ENCODE data around the gene TNRC18. TPM values are rescaled to one million over a fixed set of nuclear protein-coding genes. Genes with fewer than 3 reads are reported as not detected.

The TNRC18 gene
- total and polyA plus RNA-seq, 2 of the 8 experiments (the other 6 are each of a cell fraction or from before 2014, with no cell fraction given) = 1.7 to 8.6 TPM

DNA sequence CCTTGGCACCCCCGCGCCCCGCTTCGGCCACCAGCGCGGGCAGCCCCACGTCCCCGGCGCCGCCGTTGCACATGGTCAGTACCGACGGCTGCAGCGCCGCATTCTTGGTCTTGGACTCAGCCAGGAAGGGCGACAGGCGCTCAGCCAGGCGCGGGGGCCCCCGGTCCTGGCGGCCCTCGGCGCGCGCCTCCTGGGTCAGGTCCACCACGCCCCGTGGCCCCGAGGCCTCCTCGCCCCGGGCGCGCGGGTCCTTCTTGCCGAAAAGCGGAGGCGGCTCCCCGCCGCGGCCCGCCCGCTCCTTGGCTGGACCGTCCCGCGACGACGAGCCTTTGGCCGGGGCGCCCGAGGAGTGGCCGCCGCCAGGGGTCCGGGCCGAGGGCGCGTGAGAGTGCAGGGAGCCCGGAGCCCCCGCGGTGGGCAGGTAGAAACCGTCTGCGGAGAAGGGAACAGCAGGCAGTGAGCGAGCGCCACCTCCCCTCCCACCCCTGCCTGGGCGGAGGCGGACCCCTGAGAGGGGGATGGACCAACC, 34.7 kb downstream of the TNRC18 start:
- no peak overlapping the region for H3K9ac ChIP-seq (replicated peaks in 1 of 4; ENCODE audit: extremely low read depth in 1 of 4, low read depth in 3 of 4, low read length in 3 of 4)
- H4K20me1 ChIP-seq (replicated peaks in 1 of 2; ENCODE audit: control insufficient read depth in 1 of 2, insufficient read depth in 2 of 2, low read length in 2 of 2) = peaks cover 0 to 3% of the 10 kb centered on the region in 2 experiments
- no peak overlapping the region for H2BK5ac ChIP-seq (ENCODE audit: low read depth, low read length)
- H3K27me3 ChIP-seq (replicated peaks in 1 of 4; ENCODE audit: control insufficient read depth in 3 of 4, extremely low read depth in 1 of 4, insufficient read depth in 3 of 4, low read length in 3 of 4) = peaks cover 0 to 6% (median 3%) of the 10 kb centered on the region in 4 experiments; a peak in 3 of 7 replicates
- H3K4me1 ChIP-seq (replicated peaks in 1 of 4; ENCODE audit: control insufficient read depth in 3 of 4, insufficient read depth in 4 of 4, low read length in 3 of 4) = peaks cover 0 to 6% (median 0%) of the 10 kb centered on the region in 4 experiments; a peak in 4 of 7 replicates
- no peaks in the 10 kb centered on the region; the same call in 1 of the 2 replicates for H3K23me2 ChIP-seq (ENCODE audit: low read depth, low read length)
- ChIA-PET POLR2A (ENCODE audit: partially characterized antibody) (no interaction called here), CTCF (ENCODE audit: partially characterized antibody) (interaction anchor here (1.2 kb wide), 1 partner anchor 22 kb away, joined by 4 read pairs; no protein-coding TSS in a partner anchor)
- no peak overlapping the region for H2BK15ac ChIP-seq (ENCODE audit: low read length)
- H3K18ac ChIP-seq (ENCODE audit: extremely low read depth, low read length) = no peak overlapping the region
- FAIRE-seq = no peak
- DNase-seq (ENCODE audit: low read depth in 1 of 2, low spot score in 2 of 2) = peak in 1 of 2 experiments; percentile 66
- H2BK12ac ChIP-seq (ENCODE audit: low read depth, low read length) = no peak overlapping the region
- H3K14ac ChIP-seq (ENCODE audit: insufficient read length) = no peak overlapping the region
- H3K4me2 ChIP-seq (ENCODE audit: insufficient read depth in 1 of 2, low read depth in 2 of 2, low read length in 2 of 2) = peak overlapping the region; percentile 44 to 74; a peak in 3 of 4 replicates
- H3K36me3 ChIP-seq (ENCODE audit: control insufficient read depth in 2 of 4, insufficient read depth in 4 of 4, low read length in 3 of 4) = no peaks in the 10 kb centered on the region
- peak overlapping the region; percentile 25; the same call in 1 of the 2 replicates for H4K8ac ChIP-seq (ENCODE audit: extremely low read depth, insufficient read depth, low read length)
- no peak overlapping the region for H3K4ac ChIP-seq (replicated peaks; ENCODE audit: insufficient read length, low read depth, low read length)
- H3K23ac ChIP-seq (ENCODE audit: insufficient read length) = no peak overlapping the region
- H3K9me3 ChIP-seq (ENCODE audit: insufficient read depth in 2 of 2, low read depth in 1 of 2, low read length in 1 of 2) = no peaks in the 10 kb centered on the region
- 26% methylated on average over 18 of the region's 64 CpGs; no CpG with 5 or more reads in 1 of the 2 experiments for WGBS, 2 experiments (ENCODE audit: extremely low coverage in 1 of 2, insufficient coverage in 1 of 2, insufficient read length in 1 of 2, insufficient replicate concordance in 2 of 2, low coverage in 1 of 2, low lambda C conversion rate in 2 of 2, missing lambda C conversion rate in 1 of 2)
- H3K56ac ChIP-seq (replicated peaks; ENCODE audit: insufficient read length, low read depth, low read length) = no peak overlapping the region
- H2AK5ac ChIP-seq (ENCODE audit: low read depth, low read length) = no peak overlapping the region
- H2BK120ac ChIP-seq (replicated peaks; ENCODE audit: low read depth, low read length) = no peak overlapping the region
- peak overlapping the region; percentile 6 to 57 (median 20); a peak in 6 of 8 replicates for H3K4me3 ChIP-seq (ENCODE audit: extremely low read depth in 1 of 4, insufficient read depth in 2 of 4, low read depth in 3 of 4, low read length in 4 of 4)
- H4K5ac ChIP-seq (ENCODE audit: insufficient read length, low read depth, low read length) = no peak overlapping the region
- H3K79me1 ChIP-seq (ENCODE audit: low read depth, low read length) = no peaks in the 10 kb centered on the region
- H3K27ac ChIP-seq (ENCODE audit: low read depth, low read length) = no peak overlapping the region
- no peak overlapping the region for H4K91ac ChIP-seq (replicated peaks; ENCODE audit: insufficient read length, low read length)
- H3K79me2 ChIP-seq (ENCODE audit: control insufficient read depth in 1 of 2, insufficient read depth in 2 of 2, low read length in 2 of 2) = no peaks in the 10 kb centered on the region
- H2AFZ ChIP-seq (ENCODE audit: low read length) = peak overlapping the region; percentile 9; the same call in 1 of the 2 replicates
- no peak overlapping the region for H2BK20ac ChIP-seq (ENCODE audit: low read length)
- no peak for TF ChIP-seq ASH2L (IDR thresholded peaks at IDR 0.05; ENCODE audit: low read length)
- no peak for TF ChIP-seq CTBP2 (IDR thresholded peaks at IDR 0.05; ENCODE audit: borderline replicate concordance, insufficient read depth, insufficient read length, low read length)
- no peak for TF ChIP-seq BRCA1 (IDR thresholded peaks at IDR 0.05; ENCODE audit: low read depth, low read length)
- TF ChIP-seq YY1 (IDR thresholded peaks at IDR 0.05; ENCODE audit: low read depth, low read length) = no peak
- TF ChIP-seq, protein P1, sequence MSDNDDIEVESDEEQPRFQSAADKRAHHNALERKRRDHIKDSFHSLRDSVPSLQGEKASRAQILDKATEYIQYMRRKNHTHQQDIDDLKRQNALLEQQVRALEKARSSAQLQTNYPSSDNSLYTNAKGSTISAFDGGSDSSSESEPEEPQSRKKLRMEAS (IDR thresholded peaks at IDR 0.05) = peak; percentile 77
- no peak for TF ChIP-seq POLR2A (IDR thresholded peaks at IDR 0.05; ENCODE audit: control extremely low read depth in 1 of 2, low read depth in 2 of 2, low read length in 2 of 2)
- TF ChIP-seq GABPA (IDR thresholded peaks at IDR 0.05; ENCODE audit: borderline replicate concordance, insufficient read depth, low read length) = peak; percentile 61; the same call in 1 of the 2 replicates
- no peak for TF ChIP-seq CEBPB (IDR thresholded peaks at IDR 0.05; ENCODE audit: low read depth, low read length)
- TF ChIP-seq KDM4A (IDR thresholded peaks at IDR 0.05; ENCODE audit: low read depth, low read length, severe bottlenecking) = peak; percentile 65
- no peak for TF ChIP-seq MAFK (IDR thresholded peaks at IDR 0.05; ENCODE audit: low read depth, low read length)
- no peak for TF ChIP-seq SP2 (IDR thresholded peaks at IDR 0.05; ENCODE audit: low read length)
- no peak for TF ChIP-seq RFX5 (IDR thresholded peaks at IDR 0.05; ENCODE audit: borderline replicate concordance, low read depth, low read length)
- no peak for TF ChIP-seq RXRA (IDR thresholded peaks at IDR 0.05; ENCODE audit: insufficient read depth, low read depth, low read length)
- no peak for TF ChIP-seq KDM5A (IDR thresholded peaks at IDR 0.05; ENCODE audit: low read length)
